OCI-LY7 (cell line): ENCODE measurements around the gene VOPP1. TPM values are rescaled to one million over a fixed set of nuclear protein-coding genes. Genes with fewer than 3 reads are reported as not detected.

Experiments used
- BruUV-seq: library from RNA; stranded (reverse); fragments of 400-500 nt; replicated peaks from 2 replicates; lab custom pipeline; 2021; lab: Mats Ljungman, UMichigan
- CTCF ChIA-PET: fragments of 300-600 bp; sonication (Branson Sonifier 250); formaldehyde crosslinking; loops from one replicate; lab custom pipeline; 2022; ENCODE audit warnings: antibody characterized with exemption; ENCODE audit not compliant: unreplicated experiment; lab: Charles Lee
- POLR2A ChIA-PET: fragments of 300-600 bp; sonication (Branson Sonifier 250); formaldehyde crosslinking; loops from one replicate; lab custom pipeline; 2022; ENCODE audit warnings: antibody characterized with exemption; lab: Charles Lee
- DNase-seq: peaks from one replicate; pipeline ENCODE4 v3.0.0-alpha.2; 2015; ENCODE audit warnings: low spot score
- H2AFZ ChIP-seq: fragments of 200-600 bp; sonication (generic), shearing (Covaris generic); 2 replicates; pipeline ENCODE4 v1.6.1; 2014; ENCODE audit warnings: mild to moderate bottlenecking, antibody characterized with exemption, low read length, moderate library complexity
- H3K27ac ChIP-seq: fragments of 200-600 bp; sonication (generic); 2 replicates; pipeline ENCODE4 v1.5.1; 2014; ENCODE audit warnings: mixed run types, low read depth, mild to moderate bottlenecking, moderate library complexity, low read length, inconsistent platforms; ENCODE audit not compliant: poor library complexity, severe bottlenecking
- H3K36me3 ChIP-seq: fragments of 200-600 bp; sonication (generic); 2 replicates; pipeline ENCODE4 v1.6.1; 2014; ENCODE audit warnings: mild to moderate bottlenecking, antibody characterized with exemption, low read length, moderate library complexity, mixed read lengths; ENCODE audit not compliant: insufficient read depth
- H3K4me1 ChIP-seq: fragments of 200-600 bp; sonication (generic); 2 replicates; pipeline ENCODE4 v1.5.1; 2014; ENCODE audit warnings: mild to moderate bottlenecking, low read length; ENCODE audit not compliant: insufficient read depth, poor library complexity, severe bottlenecking
- H3K4me2 ChIP-seq: fragments of 200-600 bp; sonication (generic); 2 replicates; pipeline ENCODE4 v1.6.1; 2014; ENCODE audit warnings: mild to moderate bottlenecking, low read length
- H3K4me3 ChIP-seq: fragments of 200-600 bp; sonication (generic); 2 replicates; pipeline ENCODE4 v1.5.1; 2014; ENCODE audit warnings: mild to moderate bottlenecking, low read depth, low read length; ENCODE audit not compliant: poor library complexity, severe bottlenecking
- H3K79me2 ChIP-seq: fragments of 200-600 bp; sonication (generic); 2 replicates; pipeline ENCODE4 v1.6.1; 2016; ENCODE audit warnings: low read depth, mild to moderate bottlenecking, low read length, moderate library complexity, mixed read lengths; ENCODE audit not compliant: insufficient read depth
- H3K9me2 ChIP-seq: fragments of 200-600 bp; sonication (generic); 2 replicates; pipeline ENCODE4 v1.6.1; 2016; ENCODE audit warnings: mild to moderate bottlenecking, low read length, mixed read lengths; ENCODE audit not compliant: insufficient read depth
- H3K9me3 ChIP-seq: fragments of 200-600 bp; sonication (generic); 2 replicates; pipeline ENCODE4 v1.6.1; 2014; ENCODE audit warnings: mild to moderate bottlenecking, mixed run types, low read length, mixed read lengths
- H4K20me1 ChIP-seq: fragments of 200-600 bp; sonication (generic); 2 replicates; pipeline ENCODE4 v1.6.1; 2014; ENCODE audit warnings: mild to moderate bottlenecking, antibody characterized with exemption, low read length, moderate library complexity, mixed read lengths; ENCODE audit not compliant: insufficient read depth
- CTCF ChIP-seq: fragments of 200-600 bp; sonication (generic); conservative IDR thresholded peaks from 2 replicates; pipeline ENCODE4 v1.5.1; 2014; ENCODE audit warnings: mild to moderate bottlenecking, antibody characterized with exemption, low read length, moderate library complexity, mixed read lengths
- EZH2phosphoT487 ChIP-seq: fragments of 200-600 bp; sonication (generic); IDR thresholded peaks from 2 replicates; pipeline ENCODE4 v1.6.1; 2018; ENCODE audit warnings: low read depth, borderline replicate concordance, mild to moderate bottlenecking, mixed run types, antibody characterized with exemption, low read length, moderate library complexity, mixed read lengths
- intact Hi-C: fragments of 100-400 bp; cut with micrococcal nuclease; formaldehyde crosslinking; loops from one replicate; pipeline ENCODE4 v1.10.0; 2022; ENCODE audit not compliant: unreplicated experiment
- total RNA-seq, 2 experiments: library from RNA; depleted of rRNA in 1 of 2; stranded (reverse); fragments of >200 nt in 1 of 2; shearing (Covaris generic) in 1 of 2; gene quantifications; 2 replicates each; pipeline ENCODE4 v1.2.3, GENCODE V29; 2014 to 2022

VOPP1 gene
- total RNA-seq, 2 experiments from 2014 or later, result 68.8 to 72.1 TPM

GRCh38 chr7:55426676-55427075 is 145.6 kb downstream of the VOPP1 start:
- no peak for DNase-seq
- Histone ChIP-seq H3K79me2 (no peaks in the 10 kb centered on the region), H3K4me2 (no peak overlapping the region), H3K4me1 (no peaks in the 10 kb centered on the region), H4K20me1 (no peaks in the 10 kb centered on the region), H2AFZ (no peak overlapping the region), H3K4me3 (no peak overlapping the region), H3K36me3 (peaks cover 13% of the 10 kb centered on the region; the same call in 1 of the 2 replicates), H3K9me3 (no peaks in the 10 kb centered on the region), H3K27ac (no peak overlapping the region), H3K9me2 (no peaks in the 10 kb centered on the region)
- no TSS peak for BruUV-seq
- ChIA-PET CTCF (no interaction called here), POLR2A (interaction anchor here (0.6 to 0.9 kb wide), 3 partner anchors 80 to 138 kb away, joined by 3 read pairs; no protein-coding TSS in a partner anchor)
- no peak for TF ChIP-seq EZH2phosphoT487
- TF ChIP-seq CTCF, result no peak
- intact Hi-C loops, result no loop called here

- H3K4me3 ChIP-seq, result no peak overlapping the region
- no peaks in the 10 kb centered on the region for H3K9me3 ChIP-seq
- no peak for DNase-seq
- CTCF ChIA-PET, result no interaction called here
- intact Hi-C loops, result no loop called here
- TF ChIP-seq CTCF (no peak), EZH2phosphoT487 (no peak)
- BruUV-seq, result no TSS peak
- H3K9me2 ChIP-seq, result no peaks in the 10 kb centered on the region
- H4K20me1 ChIP-seq, result no peaks in the 10 kb centered on the region
- H3K79me2 ChIP-seq, result no peaks in the 10 kb centered on the region
- H2AFZ ChIP-seq, result no peak overlapping the region
- POLR2A ChIA-PET, result interaction anchor here (0.8 kb wide), 1 partner anchor 10 kb away, joined by 4 read pairs; no protein-coding TSS in a partner anchor
- peaks cover 13% of the 10 kb centered on the region; the same call in 1 of the 2 replicates for H3K36me3 ChIP-seq
- H3K27ac ChIP-seq, result no peak overlapping the region
- H3K4me1 ChIP-seq, result no peaks in the 10 kb centered on the region
- H3K4me2 ChIP-seq, result no peak overlapping the region
Observed at GRCh38 chr7:55425141-55425752, 147.1 kb downstream of the VOPP1 start.

GRCh38 chr7:55423891-55424290 is 148.4 kb downstream of the VOPP1 start:
- ChIA-PET CTCF (interaction anchor here (1.3 kb wide), 1 partner anchor 8 kb away, joined by 3 read pairs; no protein-coding TSS in a partner anchor), POLR2A (no interaction called here)
- no peak overlapping the region for H2AFZ ChIP-seq
- H3K4me1 ChIP-seq, result no peaks in the 10 kb centered on the region
- H3K79me2 ChIP-seq, result no peaks in the 10 kb centered on the region
- intact Hi-C loops, result no loop called here
- no peaks in the 10 kb centered on the region for H3K9me3 ChIP-seq
- TF ChIP-seq CTCF, result no peak
- no peak for TF ChIP-seq EZH2phosphoT487
- H3K4me3 ChIP-seq, result no peak overlapping the region
- H3K4me2 ChIP-seq, result no peak overlapping the region
- no peaks in the 10 kb centered on the region for H3K9me2 ChIP-seq
- no peaks in the 10 kb centered on the region for H4K20me1 ChIP-seq
- H3K27ac ChIP-seq, result no peak overlapping the region
- DNase-seq, result no peak
- no TSS peak for BruUV-seq
- H3K36me3 ChIP-seq, result peaks cover 13% of the 10 kb centered on the region; the same call in 1 of the 2 replicates
